Fibroblast of gingiva (primary cell): Measurements from ENCODE around the gene PTPRD.

Experiments
- DNase-seq: peaks from one replicate; pipeline ENCODE4 v3.0.0-alpha.2; 2011; ENCODE audit warnings: low read depth

The PTPRD gene

GRCh38 chr9:8643896-8644295, 1968.9 kb downstream of the PTPRD start:
- no peak for DNase-seq

DNA sequence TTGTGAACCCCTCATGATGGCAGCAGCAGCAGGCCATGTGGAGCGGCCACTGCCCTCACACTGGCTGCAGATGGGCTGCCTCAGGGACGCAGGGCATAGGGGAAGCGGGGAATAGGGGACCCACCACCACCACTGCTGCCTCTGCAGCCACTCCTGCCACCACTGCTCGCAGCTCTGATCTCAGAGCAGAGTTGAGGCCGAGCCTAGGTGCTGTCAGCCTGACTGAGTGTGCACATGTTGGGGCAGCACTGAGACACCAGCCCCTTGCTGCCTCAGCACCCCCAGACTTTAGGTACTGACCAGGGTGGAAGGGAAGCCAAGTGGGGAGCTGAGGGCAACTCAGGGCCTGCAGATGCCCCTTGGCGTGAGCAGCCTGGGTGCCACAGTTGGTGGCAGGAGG, 1969.3 kb downstream of the PTPRD start:
- no peak for DNase-seq

- DNase-seq: no peak
These were observed 1972.0 kb downstream of the PTPRD start for GRCh38 chr9:8640761-8641160.

GRCh38 chr9:8637626-8638025, 1975.2 kb downstream of the PTPRD start:
- DNase-seq: no peak

DNA sequence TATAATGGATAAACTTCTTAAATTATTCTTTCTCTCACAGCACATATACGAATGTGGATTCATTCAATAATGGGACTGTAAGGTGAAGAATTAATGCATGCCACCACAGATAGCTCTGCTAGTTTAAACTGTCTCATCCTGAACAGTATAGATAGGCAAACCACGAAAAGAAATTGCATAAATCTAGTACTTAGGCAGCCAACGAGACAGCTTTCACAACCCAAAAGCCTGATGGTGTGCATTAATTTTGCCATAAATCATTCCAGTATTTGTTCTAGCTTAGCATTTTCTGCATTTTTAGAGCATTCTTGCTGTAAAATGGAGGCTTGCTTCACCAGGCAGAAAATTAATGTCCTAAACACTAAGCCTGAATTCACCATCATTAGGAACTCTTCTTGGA, 1979.0 kb downstream of the PTPRD start:
- no peak for DNase-seq

DNA sequence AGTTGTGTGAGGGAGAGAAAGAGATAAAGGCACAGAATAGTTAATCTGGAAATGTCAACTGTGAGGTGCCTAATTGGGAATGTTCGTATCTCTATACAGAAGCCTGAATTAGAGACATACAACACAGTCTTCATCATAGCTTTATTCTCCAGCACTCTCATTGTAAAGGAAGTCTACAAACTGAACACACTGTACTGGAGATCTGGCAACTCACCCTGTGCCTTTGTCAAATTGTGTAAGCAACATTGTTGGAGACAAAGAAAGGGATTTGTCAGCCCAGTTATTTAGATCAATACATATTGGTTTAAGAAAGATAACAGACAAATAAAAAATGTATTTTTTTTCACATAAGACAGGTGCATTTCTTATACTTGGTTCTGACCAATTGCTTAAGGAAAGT, 1980.3 kb downstream of the PTPRD start:
- no peak for DNase-seq

- no peak for DNase-seq
These were observed 1984.0 kb downstream of the PTPRD start for GRCh38 chr9:8628791-8629190.

- DNase-seq: no peak
These were observed 1984.7 kb downstream of the PTPRD start for GRCh38 chr9:8627976-8628679.

DNA sequence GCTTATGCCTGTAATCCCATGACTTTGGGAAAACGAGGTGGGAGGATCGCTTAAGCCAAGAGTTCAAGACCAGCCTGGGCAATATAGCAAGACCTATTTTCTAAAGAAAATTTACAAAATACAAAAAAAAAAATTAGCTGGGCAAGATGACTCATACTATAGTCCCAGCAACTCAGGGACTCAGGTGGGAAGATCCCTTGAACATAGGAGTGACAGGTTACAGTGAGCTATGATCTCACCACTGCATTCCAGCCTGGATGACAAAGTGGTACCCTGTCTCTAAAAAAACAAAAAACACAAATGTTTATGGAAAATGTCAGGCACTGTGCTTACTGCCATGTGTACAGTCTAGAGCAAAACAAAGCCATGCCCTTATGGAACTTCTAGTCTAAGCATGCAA, 1989.9 kb downstream of the PTPRD start:
- DNase-seq: no peak

GRCh38 chr9:8622222-8622802, 1990.5 kb downstream of the PTPRD start:
- no peak for DNase-seq

DNA sequence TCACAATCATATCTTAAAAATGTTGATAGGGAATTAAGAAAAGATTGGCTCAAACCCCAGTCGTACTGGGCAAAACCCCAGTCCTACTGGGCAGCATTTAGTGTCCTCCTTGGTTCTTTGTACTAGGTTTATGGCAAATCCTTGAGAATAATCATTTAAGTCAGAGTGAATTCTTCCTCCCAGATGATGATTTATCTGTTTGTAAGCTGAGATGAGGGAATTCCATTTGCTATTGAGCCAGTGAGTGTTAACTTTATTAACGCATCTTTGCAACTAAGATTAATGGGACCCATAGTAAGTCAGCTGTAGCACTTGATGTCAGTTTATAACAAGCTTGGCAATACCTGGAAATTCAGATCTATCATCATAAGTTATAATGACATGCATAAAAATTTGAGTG, 1991.4 kb downstream of the PTPRD start:
- DNase-seq: no peak

- no peak for DNase-seq
These were observed 1996.4 kb downstream of the PTPRD start for GRCh38 chr9:8616414-8616813.

GRCh38 chr9:8614926-8615440, 1997.8 kb downstream of the PTPRD start:
- no peak for DNase-seq

DNA sequence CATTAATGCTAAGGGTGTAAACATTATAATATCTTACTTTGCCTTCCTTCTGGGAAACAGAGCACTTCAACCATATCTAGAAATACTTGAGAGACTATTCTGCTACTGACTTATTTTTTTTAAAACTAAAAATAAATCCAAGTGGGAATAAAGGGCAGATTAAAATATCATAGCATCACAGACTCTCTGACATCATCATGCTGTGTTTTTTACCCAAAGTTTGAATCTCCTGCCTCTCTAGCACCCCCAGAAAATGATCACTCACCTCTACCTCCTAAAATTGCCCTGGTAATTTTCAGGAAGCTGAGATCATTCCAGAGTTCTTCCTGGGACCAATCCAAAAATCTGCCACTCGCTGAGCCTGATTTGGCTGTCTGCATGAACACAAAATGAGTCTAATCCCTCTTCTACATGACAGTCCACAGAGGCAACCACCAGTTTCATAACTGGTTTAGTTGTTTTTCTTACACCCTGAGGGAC, 1999.4 kb downstream of the PTPRD start:
- DNase-seq: no peak

DNA sequence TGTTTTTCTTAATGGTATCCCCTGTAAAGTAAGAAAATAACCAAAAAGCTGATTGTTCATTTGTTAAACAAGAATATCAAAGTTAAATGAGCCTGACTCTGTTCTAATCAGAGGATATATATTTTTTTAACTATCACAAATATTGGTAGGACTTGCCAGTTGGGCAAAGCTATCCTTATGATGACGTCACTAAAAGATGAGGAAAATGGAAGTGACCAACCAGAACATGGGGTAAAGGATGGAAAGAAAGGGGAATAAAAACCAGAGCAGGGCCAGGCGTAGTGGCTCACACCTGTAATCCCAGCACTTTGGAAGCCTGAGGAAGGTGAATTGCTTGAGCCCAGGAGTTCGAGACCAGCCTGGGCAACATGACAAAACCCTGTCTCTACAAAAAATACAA, 2001.6 kb downstream of the PTPRD start:
- no peak for DNase-seq

DNA sequence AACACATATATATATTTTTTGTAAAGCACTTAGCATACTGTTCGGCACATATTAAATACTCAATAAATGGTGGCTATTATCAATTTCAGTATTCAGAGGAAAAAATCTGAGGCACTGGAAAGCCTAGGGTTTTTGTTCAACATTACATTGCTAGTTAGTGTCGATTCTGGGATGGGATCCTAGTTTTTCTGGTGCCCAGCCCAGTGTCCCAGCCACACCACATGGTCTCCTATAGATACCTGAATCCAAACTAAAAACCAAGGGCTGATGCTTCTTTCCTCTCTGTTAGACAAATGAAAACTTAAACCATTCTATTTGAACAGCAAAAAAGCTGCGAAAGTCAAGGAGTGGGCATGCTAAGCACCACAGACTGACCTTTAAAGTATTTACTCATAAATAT, 2002.5 kb downstream of the PTPRD start:
- no peak for DNase-seq

- DNase-seq: no peak
These were observed 2007.7 kb downstream of the PTPRD start for GRCh38 chr9:8605096-8605495.

DNA sequence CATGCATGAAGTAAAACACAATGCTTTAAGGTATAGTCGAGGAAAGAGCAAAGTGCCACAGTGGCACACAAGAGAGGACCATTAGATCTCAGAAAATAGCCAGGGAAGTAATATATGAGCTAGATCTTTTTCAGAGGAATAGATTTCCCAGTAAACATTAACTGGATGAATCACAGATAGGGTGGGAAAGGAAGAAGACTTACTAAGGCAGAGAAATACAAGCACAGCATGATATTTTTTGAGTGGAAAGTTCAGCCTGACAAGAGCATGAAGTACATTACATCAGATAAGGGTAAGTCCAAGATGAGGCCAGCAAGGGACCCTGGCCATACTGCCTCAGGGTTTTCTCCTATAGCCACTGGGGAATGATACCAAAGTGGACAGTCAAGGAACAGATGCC, 2008.6 kb downstream of the PTPRD start:
- DNase-seq: no peak

- no peak for DNase-seq
These were observed 2011.7 kb downstream of the PTPRD start for GRCh38 chr9:8600914-8601680.

DNA sequence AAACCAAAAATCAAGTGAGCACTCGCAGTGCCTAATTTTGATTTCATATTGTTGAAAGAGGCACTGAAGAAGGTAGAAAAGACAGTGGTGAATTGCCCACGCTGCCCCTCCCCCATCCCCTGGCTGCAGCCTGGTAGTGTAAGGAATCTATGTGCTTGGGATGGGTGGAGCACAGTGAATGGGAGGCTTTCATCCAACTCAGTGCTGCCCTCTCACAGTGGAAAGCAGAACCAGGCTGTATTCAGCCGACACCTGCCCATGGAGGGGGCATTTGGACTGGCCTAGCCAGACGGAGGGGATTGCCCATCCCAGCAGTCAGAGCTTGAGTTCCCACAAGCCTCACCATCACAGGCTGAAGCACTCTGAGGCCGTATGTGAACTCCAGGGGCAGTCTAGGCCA, 2012.9 kb downstream of the PTPRD start:
- no peak for DNase-seq

GRCh38 chr9:8589476-8589875, 2023.3 kb downstream of the PTPRD start:
- DNase-seq: no peak

DNA sequence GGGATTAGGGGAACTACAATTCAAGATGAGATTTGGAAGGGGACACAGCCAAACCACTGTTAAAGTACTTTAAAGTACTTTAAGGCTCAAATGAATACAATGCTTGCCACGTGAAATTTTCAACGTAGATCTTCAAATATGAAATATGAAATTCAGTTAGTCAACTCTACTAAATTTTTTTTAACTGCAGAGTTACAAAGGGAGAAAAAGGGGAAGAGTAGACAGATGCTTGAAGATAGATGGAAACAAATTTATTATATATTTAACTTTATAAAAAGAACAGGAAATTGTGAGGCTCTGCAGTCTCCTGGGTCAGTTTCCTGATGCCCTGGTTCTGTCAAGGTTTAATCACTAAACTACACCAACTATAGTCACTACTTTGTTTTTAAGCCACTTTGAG, 2027.8 kb downstream of the PTPRD start:
- no peak for DNase-seq

DNA sequence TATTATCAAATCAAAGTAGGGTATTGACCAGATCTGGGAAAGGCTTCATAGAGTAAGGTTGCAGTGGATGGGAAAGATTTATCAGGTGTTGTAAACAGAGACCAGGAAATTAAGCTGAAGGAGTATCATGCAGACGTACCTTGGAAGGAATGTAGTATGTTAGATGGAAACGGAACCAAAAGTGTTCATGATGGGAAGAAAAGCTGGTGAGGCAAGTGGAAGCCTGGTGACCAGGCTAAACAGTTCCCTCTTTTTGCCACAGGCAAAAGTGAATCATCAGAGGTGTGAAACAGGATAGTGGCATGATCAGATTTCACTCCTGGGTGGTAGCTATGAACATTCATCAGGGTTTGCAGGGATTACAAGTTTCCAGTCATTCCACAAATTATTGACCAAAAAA, 2033.1 kb downstream of the PTPRD start:
- DNase-seq: no peak
